ENCODE data around the gene SMG6. TPM values are rescaled to one million over a fixed set of nuclear protein-coding genes. Genes with fewer than 3 reads are reported as not detected.

SMG6 gene
- total RNA-seq, 1 experiment from 2014 or later: 36.1 TPM

DNA sequence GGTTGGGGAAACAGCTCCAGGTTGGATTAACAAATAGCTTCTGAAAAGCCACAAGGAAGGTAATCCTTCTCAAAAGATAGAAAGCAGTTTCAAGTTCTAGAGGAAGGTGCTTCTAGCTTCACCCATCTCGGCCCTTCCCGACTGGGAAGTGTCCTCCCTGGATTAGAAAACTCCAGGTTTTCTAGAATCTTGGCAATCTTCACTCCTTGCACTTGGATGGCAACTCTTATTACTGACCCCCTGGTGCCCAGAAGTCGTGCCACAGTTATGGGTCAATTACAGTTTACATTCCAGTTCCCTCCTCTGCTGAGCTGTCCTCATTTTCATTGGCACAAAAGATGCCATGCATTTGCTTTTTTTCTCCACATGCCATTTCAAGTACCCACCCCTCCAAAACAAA lies 65.6 kb downstream of the SMG6 start:
- no TSS peak for BruUV-seq (replicated peaks)
- Histone ChIP-seq H3K4me1 (ENCODE audit: insufficient read depth, low read length, poor library complexity, severe bottlenecking) (peaks cover 4% of the 10 kb centered on the region), H3K27ac (ENCODE audit: low read depth, low read length, poor library complexity, severe bottlenecking) (no peak overlapping the region), H3K27me3 (replicated peaks; ENCODE audit: insufficient read depth, low read depth, low read length, poor library complexity) (no peaks in the 10 kb centered on the region), H3K36me3 (ENCODE audit: insufficient read depth, low read length, poor library complexity, severe bottlenecking) (peaks cover 4% of the 10 kb centered on the region), H3K4me3 (ENCODE audit: low read depth, low read length, poor library complexity, severe bottlenecking) (no peak overlapping the region), H3K9me3 (ENCODE audit: low read depth, low read length, poor library complexity, severe bottlenecking) (no peaks in the 10 kb centered on the region)
- TF ChIP-seq EZH2 (IDR thresholded peaks at IDR 0.05; ENCODE audit: borderline replicate concordance, low read depth, low read length, poor library complexity, severe bottlenecking): no peak
- TF ChIP-seq, protein P1, sequence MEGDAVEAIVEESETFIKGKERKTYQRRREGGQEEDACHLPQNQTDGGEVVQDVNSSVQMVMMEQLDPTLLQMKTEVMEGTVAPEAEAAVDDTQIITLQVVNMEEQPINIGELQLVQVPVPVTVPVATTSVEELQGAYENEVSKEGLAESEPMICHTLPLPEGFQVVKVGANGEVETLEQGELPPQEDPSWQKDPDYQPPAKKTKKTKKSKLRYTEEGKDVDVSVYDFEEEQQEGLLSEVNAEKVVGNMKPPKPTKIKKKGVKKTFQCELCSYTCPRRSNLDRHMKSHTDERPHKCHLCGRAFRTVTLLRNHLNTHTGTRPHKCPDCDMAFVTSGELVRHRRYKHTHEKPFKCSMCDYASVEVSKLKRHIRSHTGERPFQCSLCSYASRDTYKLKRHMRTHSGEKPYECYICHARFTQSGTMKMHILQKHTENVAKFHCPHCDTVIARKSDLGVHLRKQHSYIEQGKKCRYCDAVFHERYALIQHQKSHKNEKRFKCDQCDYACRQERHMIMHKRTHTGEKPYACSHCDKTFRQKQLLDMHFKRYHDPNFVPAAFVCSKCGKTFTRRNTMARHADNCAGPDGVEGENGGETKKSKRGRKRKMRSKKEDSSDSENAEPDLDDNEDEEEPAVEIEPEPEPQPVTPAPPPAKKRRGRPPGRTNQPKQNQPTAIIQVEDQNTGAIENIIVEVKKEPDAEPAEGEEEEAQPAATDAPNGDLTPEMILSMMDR (conservative IDR thresholded peaks at IDR 0.05; ENCODE audit: low read depth, low read length): no peak
- ChIA-PET CTCF (no interaction called here), POLR2A (ENCODE audit: low non-redundant PET) (interaction anchor here (0.9 kb wide), 1 partner anchor 147 kb away, joined by 6 read pairs; no protein-coding TSS in a partner anchor)
- intact Hi-C loops (cut with micrococcal nuclease; ENCODE audit: unreplicated experiment): no loop called here
- no peak for DNase-seq (ENCODE audit: low spot score)

DNA sequence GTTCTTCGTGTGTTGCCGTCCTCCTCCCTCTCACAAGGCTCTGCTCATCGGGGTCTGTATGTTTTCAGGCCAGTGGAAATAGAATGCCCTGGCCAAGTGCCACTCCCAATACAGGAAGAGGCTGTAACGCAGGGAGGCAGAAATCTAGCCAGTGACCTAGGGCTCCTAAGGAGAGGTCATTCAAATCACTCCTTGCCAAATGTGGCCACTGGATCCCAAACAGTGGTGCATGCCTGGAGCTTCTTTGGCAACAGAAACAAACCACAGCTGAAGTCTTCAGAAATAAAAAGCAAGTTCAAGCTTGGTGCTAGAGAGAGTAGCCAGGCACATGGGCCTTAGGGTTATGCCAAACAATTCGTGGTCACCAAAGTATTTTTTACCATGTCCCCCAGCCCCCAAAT lies 66.1 kb downstream of the SMG6 start:
- no peak for DNase-seq (ENCODE audit: low spot score)
- ChIA-PET CTCF (no interaction called here), POLR2A (ENCODE audit: low non-redundant PET) (interaction anchor here (0.9 kb wide), 1 partner anchor 147 kb away, joined by 6 read pairs; no protein-coding TSS in a partner anchor)
- no peak overlapping the region for H3K27ac ChIP-seq (ENCODE audit: low read depth, low read length, poor library complexity, severe bottlenecking)
- H3K27me3 ChIP-seq (replicated peaks; ENCODE audit: insufficient read depth, low read depth, low read length, poor library complexity): no peaks in the 10 kb centered on the region
- no peak overlapping the region for H3K4me3 ChIP-seq (ENCODE audit: low read depth, low read length, poor library complexity, severe bottlenecking)
- peaks cover 9% of the 10 kb centered on the region for H3K4me1 ChIP-seq (ENCODE audit: insufficient read depth, low read length, poor library complexity, severe bottlenecking)
- intact Hi-C loops (cut with micrococcal nuclease; ENCODE audit: unreplicated experiment): no loop called here
- no TSS peak for BruUV-seq (replicated peaks)
- no peak for TF ChIP-seq EZH2 (IDR thresholded peaks at IDR 0.05; ENCODE audit: borderline replicate concordance, low read depth, low read length, poor library complexity, severe bottlenecking)
- TF ChIP-seq, protein P1 (conservative IDR thresholded peaks at IDR 0.05; ENCODE audit: low read depth, low read length): no peak
- no peaks in the 10 kb centered on the region for H3K9me3 ChIP-seq (ENCODE audit: low read depth, low read length, poor library complexity, severe bottlenecking)
- H3K36me3 ChIP-seq (ENCODE audit: insufficient read depth, low read length, poor library complexity, severe bottlenecking): peaks cover under 1% of the 10 kb centered on the region

DNA sequence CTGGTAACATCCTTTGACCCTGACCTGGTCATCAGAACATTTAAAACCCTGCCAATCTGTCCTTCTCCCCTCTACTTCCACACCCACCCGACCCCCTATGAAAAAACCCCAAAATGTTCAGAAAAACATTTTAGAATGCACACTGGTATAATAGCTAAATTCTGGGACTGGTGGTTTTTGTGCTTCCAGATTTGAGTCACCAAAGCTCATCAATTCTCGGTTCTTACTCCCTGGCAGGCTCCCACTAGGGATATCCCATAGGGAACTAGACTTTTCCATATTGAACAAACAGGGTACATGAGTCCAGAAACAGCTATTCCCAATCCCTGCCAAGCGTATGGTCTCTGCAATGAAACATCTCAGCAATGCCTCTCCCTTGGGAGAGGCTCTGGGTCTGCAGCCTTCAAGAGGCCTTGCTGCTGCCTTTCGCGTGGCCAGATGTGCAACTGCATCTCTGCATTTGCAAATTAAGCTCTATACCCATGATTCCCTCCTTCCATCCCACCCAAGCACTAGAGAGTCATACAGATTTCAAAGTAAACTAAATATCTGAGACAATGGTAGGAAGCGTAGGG lies 67.7 kb downstream of the SMG6 start:
- no peak overlapping the region for H3K4me3 ChIP-seq (ENCODE audit: low read depth, low read length, poor library complexity, severe bottlenecking)
- ChIA-PET CTCF (interaction anchor here (0.5 kb wide), 1 partner anchor 174 kb away, joined by 3 read pairs; no protein-coding TSS in a partner anchor), POLR2A (ENCODE audit: low non-redundant PET) (no interaction called here)
- H3K9me3 ChIP-seq (ENCODE audit: low read depth, low read length, poor library complexity, severe bottlenecking): no peaks in the 10 kb centered on the region
- DNase-seq (ENCODE audit: low spot score): no peak
- H3K27me3 ChIP-seq (replicated peaks; ENCODE audit: insufficient read depth, low read depth, low read length, poor library complexity): no peaks in the 10 kb centered on the region
- H3K27ac ChIP-seq (ENCODE audit: low read depth, low read length, poor library complexity, severe bottlenecking): no peak overlapping the region
- BruUV-seq (replicated peaks): no TSS peak
- H3K4me1 ChIP-seq (ENCODE audit: insufficient read depth, low read length, poor library complexity, severe bottlenecking): peaks cover 17% of the 10 kb centered on the region
- no peak for TF ChIP-seq EZH2 (IDR thresholded peaks at IDR 0.05; ENCODE audit: borderline replicate concordance, low read depth, low read length, poor library complexity, severe bottlenecking)
- TF ChIP-seq, protein P1 (conservative IDR thresholded peaks at IDR 0.05; ENCODE audit: low read depth, low read length): no peak
- intact Hi-C loops (cut with micrococcal nuclease; ENCODE audit: unreplicated experiment): no loop called here
- no peaks in the 10 kb centered on the region for H3K36me3 ChIP-seq (ENCODE audit: insufficient read depth, low read length, poor library complexity, severe bottlenecking)
